Measurements from ENCODE around the gene TSPAN18.

The TSPAN18 gene

GRCh38 chr11:44761551-44761961 is 34.8 kb downstream of the TSPAN18 start:
- peak; percentile 49 for DNase-seq

DNA sequence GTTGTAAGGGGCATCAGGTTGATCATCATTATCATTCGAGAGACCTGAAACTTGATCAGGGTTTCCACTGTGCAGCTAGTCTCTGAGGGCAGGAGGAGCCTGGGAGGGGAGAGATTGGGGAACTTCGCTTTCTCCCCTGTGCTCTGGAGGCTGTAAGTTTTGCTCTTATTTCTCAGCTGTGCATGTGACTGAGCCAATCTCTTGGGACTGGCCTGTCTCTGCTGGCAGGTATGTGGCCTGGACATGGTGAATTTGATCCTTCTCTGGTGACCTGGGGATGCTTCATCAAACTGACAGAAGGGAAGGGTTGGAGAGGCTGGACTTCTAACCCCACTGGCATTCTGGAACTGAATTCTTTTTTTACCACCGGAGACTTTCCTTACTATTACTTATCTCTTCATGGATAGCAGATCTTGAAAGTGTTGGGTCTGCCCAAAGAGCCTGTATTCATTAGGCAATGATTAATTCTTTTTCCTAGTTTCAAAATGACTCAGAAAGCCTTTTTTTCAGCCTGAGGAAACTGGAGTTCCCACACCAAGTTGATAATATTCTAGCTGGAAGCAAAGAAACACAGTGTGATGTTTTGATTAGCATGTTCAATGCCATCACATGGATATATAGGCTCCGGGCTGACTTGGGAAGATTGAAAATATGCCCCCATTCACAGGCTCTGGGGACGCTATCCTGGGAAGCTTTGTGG is 36.5 kb downstream of the TSPAN18 start:
- DNase-seq = peak; percentile 44

- no peak for DNase-seq
Observed at GRCh38 chr11:44764583-44764982, 37.8 kb downstream of the TSPAN18 start.

DNA sequence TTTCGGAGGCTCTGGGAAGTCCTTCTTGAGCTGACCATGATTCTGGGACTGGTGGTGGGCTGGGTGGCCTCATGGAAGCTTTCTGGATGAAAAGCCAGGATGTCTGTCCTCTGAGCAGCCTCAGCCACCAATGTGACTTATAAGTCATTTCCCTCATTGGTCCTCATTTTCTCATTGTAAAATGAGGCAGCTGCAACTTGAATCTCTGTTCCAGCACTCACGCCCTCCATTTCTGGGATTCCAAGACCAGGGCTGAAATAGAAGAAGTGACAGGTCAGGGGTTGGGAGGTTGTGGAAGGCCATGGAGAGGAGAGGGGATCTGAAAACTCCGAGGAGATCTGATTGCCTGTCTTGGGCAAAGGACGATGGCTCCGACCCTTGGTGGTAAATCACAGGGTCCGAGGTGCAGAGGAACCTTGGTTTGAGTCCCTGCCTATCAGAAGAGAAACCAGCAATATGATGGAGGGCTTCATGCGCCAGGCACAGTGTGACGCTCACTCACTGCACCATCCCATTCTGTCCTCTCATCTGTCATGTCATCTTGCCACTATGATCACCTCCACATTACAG is 38.3 kb downstream of the TSPAN18 start:
- DNase-seq = peak; percentile 38

DNA sequence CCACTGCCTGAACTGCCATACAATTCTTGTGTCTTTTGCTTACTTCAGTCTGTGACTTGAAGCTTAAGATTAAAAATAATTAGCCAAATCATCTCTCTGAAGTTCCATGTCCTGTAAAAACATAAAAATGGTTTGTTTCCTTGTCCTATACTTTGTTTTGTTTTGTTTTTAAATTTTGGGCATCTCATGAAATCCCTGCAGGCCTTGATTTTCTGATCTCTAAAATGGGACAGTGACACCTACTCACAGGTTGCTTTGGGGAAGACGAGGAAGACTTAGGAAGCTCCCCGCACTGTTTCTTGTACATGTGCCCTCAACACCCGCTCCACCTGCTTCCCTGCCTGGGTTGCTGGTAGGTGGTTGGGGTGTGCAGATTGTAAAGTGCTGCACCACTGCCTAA is 38.9 kb downstream of the TSPAN18 start:
- no peak for DNase-seq

- DNase-seq = peak; percentile 76
Observed at GRCh38 chr11:44766112-44766971, 39.6 kb downstream of the TSPAN18 start.

DNA sequence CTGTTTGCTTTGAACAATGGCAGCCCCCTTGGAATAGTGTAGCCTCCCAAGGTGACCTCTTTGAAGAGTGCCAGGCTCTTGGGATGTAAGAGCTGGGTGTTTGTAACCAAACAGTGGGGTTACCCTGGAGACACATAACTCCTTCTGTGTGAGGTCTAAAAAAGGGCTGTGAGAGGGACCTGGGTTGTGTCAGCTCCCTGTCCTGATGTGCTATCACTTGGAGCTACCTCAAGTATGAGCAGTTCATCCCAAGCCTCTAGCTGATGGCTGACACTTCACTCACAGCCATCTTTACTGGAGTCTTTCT is 40.2 kb downstream of the TSPAN18 start:
- peak; percentile 44 for DNase-seq

DNA sequence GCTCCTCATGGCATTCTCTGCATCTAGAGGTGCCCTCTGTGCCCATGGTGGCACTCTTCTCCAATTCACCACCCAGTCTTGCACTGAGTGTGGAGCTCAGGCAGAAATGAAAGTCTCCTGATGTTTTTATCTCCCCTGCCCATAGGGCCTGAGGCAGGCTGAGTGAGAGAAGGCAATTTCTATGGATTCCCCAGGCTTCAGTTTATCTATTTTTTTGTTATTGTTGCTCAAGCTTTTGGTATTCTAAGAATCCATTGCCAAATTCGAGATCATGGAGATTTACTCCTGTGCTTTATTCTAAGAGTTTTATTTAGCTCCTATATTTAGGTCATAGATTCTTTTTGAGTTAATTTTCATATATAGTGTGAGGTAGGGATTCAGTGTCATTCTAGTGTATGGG is 40.7 kb downstream of the TSPAN18 start:
- DNase-seq = no peak

DNA sequence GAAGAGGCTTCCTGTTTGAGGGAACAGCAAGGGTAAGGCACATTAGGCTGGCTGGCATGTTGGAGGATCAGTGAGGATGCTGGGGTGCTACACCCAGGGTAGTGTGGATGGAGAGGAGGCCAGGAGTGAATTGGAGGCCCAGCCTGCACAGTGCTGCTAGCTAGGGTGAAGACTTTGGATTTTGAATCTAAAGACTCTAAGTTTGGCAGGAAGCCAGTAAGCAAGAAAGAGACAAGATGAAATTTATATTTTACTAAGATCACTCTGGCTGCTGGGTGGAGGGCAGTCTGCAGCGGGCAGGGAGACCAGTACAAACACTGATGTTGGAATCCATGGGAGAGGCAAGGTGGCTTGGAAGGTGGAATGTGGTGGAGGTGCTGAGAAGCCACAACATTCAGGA is 43.6 kb downstream of the TSPAN18 start:
- DNase-seq = peak; percentile 30

DNA sequence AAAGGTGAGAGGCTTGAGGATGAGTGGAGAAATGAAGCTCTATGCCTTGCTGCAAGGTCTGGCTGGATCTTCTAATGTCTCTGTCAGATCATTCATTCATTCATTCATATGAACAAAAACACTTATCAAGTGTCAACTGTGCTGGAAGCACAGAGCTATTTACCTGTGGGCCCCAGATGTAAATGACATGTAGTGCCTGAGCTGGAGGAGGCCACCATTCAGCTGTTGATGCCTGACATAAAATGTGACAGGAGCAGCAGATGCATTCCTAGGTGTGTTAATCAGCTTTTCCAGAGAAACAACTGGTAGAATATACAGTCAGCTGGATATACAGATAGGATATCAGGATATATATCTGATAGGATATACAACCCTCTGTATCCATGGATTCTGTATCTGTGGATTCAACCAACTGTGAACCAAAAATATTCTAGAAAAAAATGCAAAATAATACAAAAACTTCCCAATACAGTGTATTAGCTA is 44.5 kb downstream of the TSPAN18 start:
- DNase-seq = no peak

DNA sequence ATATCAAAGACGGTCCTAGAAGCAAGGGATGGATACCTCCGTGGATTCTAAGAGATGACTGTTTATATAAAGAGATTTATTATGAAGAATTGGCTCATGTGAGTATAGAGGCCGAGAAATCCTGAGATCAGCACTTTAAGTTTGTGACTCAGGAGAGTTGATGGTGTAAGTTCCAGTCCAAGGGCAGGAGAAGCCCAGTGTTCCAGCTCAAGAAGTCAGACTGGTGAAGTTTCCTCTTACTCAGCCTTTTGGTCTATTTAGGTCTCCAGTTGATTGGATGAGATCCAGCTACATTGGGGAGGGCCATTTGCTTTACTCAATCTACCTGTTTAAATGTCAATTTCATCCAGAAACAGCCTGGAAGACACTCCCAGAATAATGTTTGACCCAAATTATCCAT is 45.1 kb downstream of the TSPAN18 start:
- no peak for DNase-seq

DNA sequence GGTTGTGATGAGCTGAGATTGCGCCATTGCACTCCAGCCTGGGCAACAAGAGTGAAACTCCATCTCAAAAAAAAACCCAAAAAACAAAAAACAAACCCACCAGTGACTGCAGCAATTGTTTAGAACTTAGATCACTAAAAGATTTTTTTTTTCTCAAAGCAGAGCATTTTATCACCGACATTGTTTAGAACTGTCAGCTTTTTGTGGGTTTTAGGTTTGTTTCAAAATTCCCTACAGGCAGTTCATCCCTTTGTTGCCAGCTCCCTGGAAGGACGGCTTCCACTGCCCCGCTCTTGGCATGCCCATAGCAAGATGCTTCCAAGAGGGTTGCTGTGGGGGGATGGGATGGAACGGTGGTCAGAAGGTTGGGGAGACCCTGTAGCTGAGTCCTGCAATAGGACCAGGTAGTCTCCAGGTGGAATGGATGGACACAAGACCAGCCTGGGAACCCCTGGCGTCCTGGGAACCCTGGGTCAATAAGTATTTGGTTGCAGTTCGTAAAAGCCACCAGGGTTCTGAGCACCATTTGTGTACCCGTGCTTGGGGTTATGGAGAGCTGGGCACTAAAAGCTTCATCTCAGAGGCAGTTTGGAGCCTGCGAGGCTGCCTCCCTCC is 46.7 kb downstream of the TSPAN18 start:
- DNase-seq = peak; percentile 41

- peak; percentile 60 for DNase-seq
Observed at GRCh38 chr11:44774108-44774507, 47.3 kb downstream of the TSPAN18 start.

DNA sequence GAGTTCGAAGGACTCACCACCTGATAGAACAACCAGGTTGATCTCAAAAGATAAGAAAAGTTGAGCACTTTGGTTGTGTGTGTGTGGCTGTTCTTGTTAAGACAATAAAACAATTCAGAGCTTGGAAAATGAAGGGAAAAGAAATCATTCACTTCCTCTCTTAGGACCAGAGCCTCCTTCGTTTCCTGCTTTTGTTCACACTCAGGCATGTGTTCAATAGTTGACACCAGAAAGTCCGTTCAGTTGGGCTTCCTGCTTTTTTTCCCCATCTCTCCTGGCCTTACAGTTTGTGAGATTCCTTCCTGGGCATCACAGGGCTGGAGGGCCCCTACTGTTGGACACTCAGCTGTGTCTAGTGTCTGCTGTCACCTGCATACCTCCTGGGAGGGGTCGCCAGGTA is 48.0 kb downstream of the TSPAN18 start:
- DNase-seq = peak; percentile 24

DNA sequence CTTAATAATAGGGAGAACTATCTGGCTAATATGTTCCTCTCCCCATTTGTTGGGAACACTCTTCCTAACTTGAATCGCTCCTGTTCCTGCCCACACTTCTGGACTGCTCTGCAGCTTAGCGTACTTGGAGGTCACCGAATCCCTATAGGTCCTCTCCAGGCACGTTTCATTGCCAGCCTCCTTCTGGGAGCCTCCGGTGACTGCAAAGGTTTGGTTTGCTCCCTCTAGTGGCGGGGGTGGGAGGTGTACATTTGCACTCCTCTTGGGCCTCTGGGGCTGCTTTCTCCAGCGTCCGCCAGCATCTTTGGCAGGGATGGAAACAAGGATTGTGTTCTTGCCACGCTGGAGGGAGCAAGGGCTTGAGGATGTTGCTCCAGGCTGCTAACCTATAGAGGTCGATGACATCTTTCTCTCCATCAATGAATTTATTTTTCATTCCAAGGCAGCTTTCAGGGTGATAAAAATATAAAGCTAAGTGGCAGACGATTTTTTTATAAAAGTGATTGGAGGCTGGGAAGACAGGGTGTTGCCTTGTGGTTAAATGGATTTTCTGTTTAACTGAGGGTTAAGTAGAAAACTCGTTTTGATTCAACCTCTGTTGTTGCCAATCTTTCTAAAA is 48.7 kb downstream of the TSPAN18 start:
- DNase-seq = peak; percentile 90

DNA sequence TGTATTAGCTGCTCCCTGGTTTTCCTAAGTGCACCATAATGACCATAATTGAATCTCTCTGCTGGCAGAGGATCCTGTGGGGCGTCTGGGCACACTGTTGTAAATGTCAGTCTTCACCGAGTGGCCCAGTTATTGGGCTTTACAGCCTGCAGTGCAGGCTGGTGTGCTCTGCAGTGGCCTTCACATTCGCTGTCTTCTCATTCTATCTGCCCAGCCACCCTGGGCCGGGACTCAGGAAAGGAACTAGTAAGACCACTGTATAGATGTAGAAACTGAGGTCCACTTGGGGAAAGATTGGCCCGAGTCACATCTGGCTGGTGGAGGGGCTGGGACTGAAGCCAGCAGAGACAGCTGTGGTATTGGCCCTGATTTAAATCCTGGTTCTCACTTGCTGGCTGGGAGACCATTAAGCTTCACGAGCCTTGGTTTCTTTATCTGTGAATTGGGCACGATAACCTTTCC is 49.3 kb downstream of the TSPAN18 start:
- peak; percentile 55 for DNase-seq

GRCh38 chr11:44776551-44777208 is 49.9 kb downstream of the TSPAN18 start:
- DNase-seq = peak; percentile 35

DNA sequence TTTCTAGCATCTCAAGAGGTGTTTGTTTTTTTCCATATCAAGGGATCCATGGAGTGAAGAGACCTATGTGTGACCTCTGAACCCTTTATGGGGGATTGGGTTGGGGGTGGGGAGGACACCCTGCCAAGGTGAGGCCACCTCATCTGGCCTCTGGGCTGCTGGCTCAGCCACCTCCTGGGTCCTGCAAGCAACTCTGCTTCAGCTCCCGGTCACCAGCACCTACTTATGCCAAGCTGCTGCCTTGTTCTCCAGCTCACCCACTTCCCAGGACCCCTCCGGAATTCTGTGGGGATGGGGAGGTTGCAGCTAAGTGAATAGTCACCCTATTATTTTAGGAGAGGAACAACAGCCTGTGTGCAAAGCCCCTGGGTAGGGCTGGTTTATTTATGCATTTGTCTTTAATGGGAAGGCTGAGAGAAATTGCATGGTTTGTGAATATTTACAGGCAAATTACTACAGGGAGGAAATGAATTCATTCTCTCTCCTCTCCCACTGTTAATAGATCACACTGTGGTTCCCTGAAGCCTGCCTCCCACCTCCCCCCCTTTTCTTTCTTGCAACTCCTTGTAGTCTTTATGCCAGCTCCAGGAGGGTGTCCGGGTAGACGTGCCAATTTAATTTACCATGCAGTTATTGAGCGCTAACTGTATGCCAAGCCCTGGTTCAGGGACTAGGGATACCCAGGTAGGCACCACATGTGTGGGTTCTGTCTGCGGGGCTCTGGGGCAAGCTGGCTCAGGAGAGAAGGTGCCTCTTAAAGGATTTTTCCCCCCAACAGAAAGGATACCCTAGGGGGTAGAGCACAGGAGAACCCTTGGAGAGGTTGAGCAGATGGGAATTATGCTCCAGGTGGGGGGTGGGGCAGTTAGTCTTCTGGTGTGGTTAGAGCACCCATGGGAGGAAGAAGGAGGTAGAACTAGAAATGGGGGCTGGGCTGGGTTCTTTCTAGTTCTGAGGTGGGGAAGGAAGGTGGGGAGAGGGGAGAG is 50.7 kb downstream of the TSPAN18 start:
- DNase-seq = peak; percentile 43

GRCh38 chr11:44778195-44779100 is 51.7 kb downstream of the TSPAN18 start:
- peak; percentile 33 for DNase-seq
